GM19351 (cell line): Measurements from ENCODE around the gene TRHDE.

ENCODE experiments used
- ATAC-seq: cut with Tn5 transposase; IDR thresholded peaks from one replicate; pipeline ENCODE4 v1.9.1; 2021; ENCODE audit warnings: mild to moderate bottlenecking, moderate library complexity; ENCODE audit not compliant: unreplicated experiment

The TRHDE gene

GRCh38 chr12:72433298-72433697 is 161.1 kb downstream of the TRHDE start:
- ATAC-seq, result no peak

GRCh38 chr12:72434999-72435398 is 162.8 kb downstream of the TRHDE start:
- no peak for ATAC-seq

GRCh38 chr12:72442217-72442616 is 170.0 kb downstream of the TRHDE start:
- ATAC-seq, result no peak

- no peak for ATAC-seq
Measured at GRCh38 chr12:72444125-72444524, 172.0 kb downstream of the TRHDE start.

- no peak for ATAC-seq
Measured at GRCh38 chr12:72444566-72444965, 172.4 kb downstream of the TRHDE start.

GRCh38 chr12:72448089-72448488 is 175.9 kb downstream of the TRHDE start:
- no peak for ATAC-seq

GRCh38 chr12:72448805-72449204 is 176.6 kb downstream of the TRHDE start:
- no peak for ATAC-seq

- ATAC-seq, result no peak
Measured at GRCh38 chr12:72453066-72453465, 180.9 kb downstream of the TRHDE start.

- no peak for ATAC-seq
Measured at GRCh38 chr12:72453550-72453949, 181.4 kb downstream of the TRHDE start.

- ATAC-seq, result no peak
Measured at GRCh38 chr12:72464471-72464870, 192.3 kb downstream of the TRHDE start.

- no peak for ATAC-seq
Measured at GRCh38 chr12:72465155-72465554, 193.0 kb downstream of the TRHDE start.

- no peak for ATAC-seq
Measured at GRCh38 chr12:72465940-72466630, 193.9 kb downstream of the TRHDE start.

GRCh38 chr12:72467985-72468384 is 195.8 kb downstream of the TRHDE start:
- no peak for ATAC-seq

- no peak for ATAC-seq
Measured at GRCh38 chr12:72468505-72468904, 196.3 kb downstream of the TRHDE start.

- no peak for ATAC-seq
Measured at GRCh38 chr12:72471806-72472205, 199.6 kb downstream of the TRHDE start.

- ATAC-seq, result no peak
Measured at GRCh38 chr12:72472350-72472749, 200.2 kb downstream of the TRHDE start.

- no peak for ATAC-seq
Measured at GRCh38 chr12:72476301-72476700, 204.1 kb downstream of the TRHDE start.

GRCh38 chr12:72485017-72485701 is 213.0 kb downstream of the TRHDE start:
- no peak for ATAC-seq

- ATAC-seq, result no peak
Measured at GRCh38 chr12:72491426-72491825, 219.3 kb downstream of the TRHDE start.

GRCh38 chr12:72493407-72493806 is 221.2 kb downstream of the TRHDE start:
- no peak for ATAC-seq

GRCh38 chr12:72498354-72498753 is 226.2 kb downstream of the TRHDE start:
- no peak for ATAC-seq

- no peak for ATAC-seq
Measured at GRCh38 chr12:72499244-72499643, 227.1 kb downstream of the TRHDE start.

- no peak for ATAC-seq
Measured at GRCh38 chr12:72502546-72502945, 230.4 kb downstream of the TRHDE start.
